Measurements from ENCODE around the gene RNASE9. TPM values are rescaled to one million over a fixed set of nuclear protein-coding genes. Genes with fewer than 3 reads are reported as not detected.

RNASE9 gene
- total and polyA plus RNA-seq, 2 of the 4 experiments (the other 2 are of a cell fraction) = not detected

DNA sequence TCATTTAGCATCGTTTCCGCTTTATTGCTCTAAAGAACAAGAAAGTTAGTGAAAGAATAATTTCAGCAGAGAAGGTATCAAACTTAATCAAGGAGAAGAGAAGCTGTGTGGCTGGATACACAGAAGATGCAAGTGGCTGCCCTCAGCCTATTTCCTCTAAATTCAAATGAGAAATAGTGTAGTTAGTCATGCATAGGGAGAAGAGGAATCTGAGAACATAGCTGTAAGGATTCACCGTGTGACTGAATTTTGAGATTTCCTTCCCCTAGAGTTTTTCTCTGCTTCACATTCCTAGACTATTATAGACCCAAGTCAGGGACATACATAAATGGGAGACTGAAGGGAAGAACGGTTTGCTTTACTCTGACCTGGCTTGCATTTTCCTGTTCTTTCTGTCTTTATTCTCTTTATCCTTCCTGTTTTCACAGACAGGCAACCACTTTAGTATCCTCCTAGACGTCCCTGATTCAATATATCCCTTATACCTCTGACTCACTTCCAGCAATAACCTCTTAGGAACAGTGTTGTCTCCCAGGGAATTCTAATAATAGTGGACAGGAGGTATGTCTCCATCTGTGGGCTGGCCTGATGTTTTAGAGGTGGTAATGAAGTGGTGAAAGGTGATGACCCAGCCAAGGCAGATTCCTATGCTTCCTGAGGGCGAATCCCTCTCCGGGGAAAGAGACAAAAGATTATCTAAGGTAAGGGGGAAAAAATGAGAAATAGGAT lies 48.5 kb downstream of the RNASE9 start:
- H2BK20ac ChIP-seq (ENCODE audit: low read depth, low read length) = no peak overlapping the region
- no peaks in the 10 kb centered on the region for H3K36me3 ChIP-seq (ENCODE audit: control insufficient read depth, insufficient read depth, low read length)
- WGBS, 2 experiments (ENCODE audit: extremely low coverage in 2 of 2, insufficient read length in 1 of 2) = 63% methylated on average over 4 of the region's 7 CpGs; no CpG with 5 or more reads in 1 of the 2 experiments
- H3K4me3 ChIP-seq (ENCODE audit: insufficient read depth, low read depth, low read length) = no peak overlapping the region
- peak; percentile 27 for DNase-seq
- H3K23ac ChIP-seq (ENCODE audit: low read depth, low read length) = no peak overlapping the region
- no peak overlapping the region for H2BK120ac ChIP-seq (ENCODE audit: low read depth, low read length)
- no peak overlapping the region for H3K4ac ChIP-seq (ENCODE audit: low read depth, low read length)
- no peak overlapping the region for H4K5ac ChIP-seq (ENCODE audit: low read depth, low read length)
- intact Hi-C loops (cut with micrococcal nuclease) = no loop called here
- ChIA-PET POLR2A (ENCODE audit: unreplicated experiment) (no interaction called here), CTCF (no interaction called here)
- H3K9me1 ChIP-seq (ENCODE audit: insufficient read depth, low read length) = no peaks in the 10 kb centered on the region
- no peak overlapping the region for H2AK5ac ChIP-seq (ENCODE audit: low read depth, low read length)
- no peaks in the 10 kb centered on the region for H3K79me1 ChIP-seq (ENCODE audit: low read depth in 1 of 2, low read length in 2 of 2)
- H3K18ac ChIP-seq (ENCODE audit: low read depth, low read length) = no peak overlapping the region
- H2AK9ac ChIP-seq (replicated peaks; ENCODE audit: low read depth, low read length, poor library complexity) = no peak overlapping the region
- no peak overlapping the region for H3K56ac ChIP-seq (ENCODE audit: extremely low read depth, insufficient read depth, low read length)
- no peak overlapping the region for H2BK5ac ChIP-seq (ENCODE audit: low read depth, low read length, poor library complexity, severe bottlenecking)
- no TSS peak for BruUV-seq (replicated peaks)
- no peaks in the 10 kb centered on the region for H3K9me3 ChIP-seq (ENCODE audit: control insufficient read depth, insufficient read depth, low read length)
- peaks cover 3% of the 10 kb centered on the region for H3K4me1 ChIP-seq (ENCODE audit: control insufficient read depth, insufficient read depth, low read length)
- H3K9ac ChIP-seq (ENCODE audit: low read depth, low read length) = no peak overlapping the region
- H4K8ac ChIP-seq (ENCODE audit: low read depth in 2 of 2, low read length in 2 of 2) = no peak overlapping the region
- H3K27ac ChIP-seq (ENCODE audit: insufficient read depth, low read length) = no peak overlapping the region
- no peak overlapping the region for H3K14ac ChIP-seq (replicated peaks; ENCODE audit: low read depth, low read length)
- no peaks in the 10 kb centered on the region for H3K27me3 ChIP-seq (ENCODE audit: control insufficient read depth, insufficient read depth, low read length)
- H3K4me2 ChIP-seq (ENCODE audit: low read depth, low read length) = no peak overlapping the region; the same call in 1 of the 2 replicates
- TF ChIP-seq POLR2A (IDR thresholded peaks at IDR 0.05; ENCODE audit: low read depth, low read length) = no peak
- TF ChIP-seq, protein P1, sequence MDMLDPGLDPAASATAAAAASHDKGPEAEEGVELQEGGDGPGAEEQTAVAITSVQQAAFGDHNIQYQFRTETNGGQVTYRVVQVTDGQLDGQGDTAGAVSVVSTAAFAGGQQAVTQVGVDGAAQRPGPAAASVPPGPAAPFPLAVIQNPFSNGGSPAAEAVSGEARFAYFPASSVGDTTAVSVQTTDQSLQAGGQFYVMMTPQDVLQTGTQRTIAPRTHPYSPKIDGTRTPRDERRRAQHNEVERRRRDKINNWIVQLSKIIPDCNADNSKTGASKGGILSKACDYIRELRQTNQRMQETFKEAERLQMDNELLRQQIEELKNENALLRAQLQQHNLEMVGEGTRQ (IDR thresholded peaks at IDR 0.05; ENCODE audit: low read depth, low read length) = no peak
- no peak for TF ChIP-seq MAZ (IDR thresholded peaks at IDR 0.05; ENCODE audit: borderline replicate concordance, low read depth, low read length)
- no peak for TF ChIP-seq BHLHE40 (IDR thresholded peaks at IDR 0.05; ENCODE audit: low read depth, low read length)
- no peak for TF ChIP-seq MAFK (IDR thresholded peaks at IDR 0.05; ENCODE audit: low read depth, low read length)
- no peak for TF ChIP-seq NFE2L2 (IDR thresholded peaks at IDR 0.05; ENCODE audit: low read depth, low read length)
- no peak for TF ChIP-seq RFX5 (IDR thresholded peaks at IDR 0.05; ENCODE audit: low read depth, low read length)
- TF ChIP-seq SMC3 (IDR thresholded peaks at IDR 0.05; ENCODE audit: low read depth, low read length) = no peak
- no peak for TF ChIP-seq RCOR1 (IDR thresholded peaks at IDR 0.05; ENCODE audit: insufficient replicate concordance, low read length)
- no peak for TF ChIP-seq RAD21 (IDR thresholded peaks at IDR 0.05; ENCODE audit: low read length)
- no peak for TF ChIP-seq FOS (IDR thresholded peaks at IDR 0.05; ENCODE audit: low read depth, low read length)
- no peak for TF ChIP-seq MXI1 (IDR thresholded peaks at IDR 0.05; ENCODE audit: borderline replicate concordance, low read depth, low read length)
- no peak for TF ChIP-seq CHD1 (IDR thresholded peaks at IDR 0.05; ENCODE audit: low read depth, low read length)
- TF ChIP-seq, protein P2, sequence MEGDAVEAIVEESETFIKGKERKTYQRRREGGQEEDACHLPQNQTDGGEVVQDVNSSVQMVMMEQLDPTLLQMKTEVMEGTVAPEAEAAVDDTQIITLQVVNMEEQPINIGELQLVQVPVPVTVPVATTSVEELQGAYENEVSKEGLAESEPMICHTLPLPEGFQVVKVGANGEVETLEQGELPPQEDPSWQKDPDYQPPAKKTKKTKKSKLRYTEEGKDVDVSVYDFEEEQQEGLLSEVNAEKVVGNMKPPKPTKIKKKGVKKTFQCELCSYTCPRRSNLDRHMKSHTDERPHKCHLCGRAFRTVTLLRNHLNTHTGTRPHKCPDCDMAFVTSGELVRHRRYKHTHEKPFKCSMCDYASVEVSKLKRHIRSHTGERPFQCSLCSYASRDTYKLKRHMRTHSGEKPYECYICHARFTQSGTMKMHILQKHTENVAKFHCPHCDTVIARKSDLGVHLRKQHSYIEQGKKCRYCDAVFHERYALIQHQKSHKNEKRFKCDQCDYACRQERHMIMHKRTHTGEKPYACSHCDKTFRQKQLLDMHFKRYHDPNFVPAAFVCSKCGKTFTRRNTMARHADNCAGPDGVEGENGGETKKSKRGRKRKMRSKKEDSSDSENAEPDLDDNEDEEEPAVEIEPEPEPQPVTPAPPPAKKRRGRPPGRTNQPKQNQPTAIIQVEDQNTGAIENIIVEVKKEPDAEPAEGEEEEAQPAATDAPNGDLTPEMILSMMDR (conservative IDR thresholded peaks at IDR 0.05; ENCODE audit: low read depth, low read length) = no peak
- TF ChIP-seq, protein P3, sequence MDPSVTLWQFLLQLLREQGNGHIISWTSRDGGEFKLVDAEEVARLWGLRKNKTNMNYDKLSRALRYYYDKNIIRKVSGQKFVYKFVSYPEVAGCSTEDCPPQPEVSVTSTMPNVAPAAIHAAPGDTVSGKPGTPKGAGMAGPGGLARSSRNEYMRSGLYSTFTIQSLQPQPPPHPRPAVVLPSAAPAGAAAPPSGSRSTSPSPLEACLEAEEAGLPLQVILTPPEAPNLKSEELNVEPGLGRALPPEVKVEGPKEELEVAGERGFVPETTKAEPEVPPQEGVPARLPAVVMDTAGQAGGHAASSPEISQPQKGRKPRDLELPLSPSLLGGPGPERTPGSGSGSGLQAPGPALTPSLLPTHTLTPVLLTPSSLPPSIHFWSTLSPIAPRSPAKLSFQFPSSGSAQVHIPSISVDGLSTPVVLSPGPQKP (IDR thresholded peaks at IDR 0.05; ENCODE audit: borderline replicate concordance, low read depth, low read length) = no peak
- no peak for TF ChIP-seq CEBPB (IDR thresholded peaks at IDR 0.05; ENCODE audit: low read depth, low read length)
- no peak overlapping the region for H2AFZ ChIP-seq (replicated peaks; ENCODE audit: low read length, poor library complexity)
- dilution Hi-C loops (cut with HindIII; ENCODE audit: low sequenced_read_pairs, unreplicated experiment) = no loop called here
- in situ Hi-C loops (cut with MboI; ENCODE audit: low sequenced_read_pairs) = no loop called here
- no peak overlapping the region for H4K91ac ChIP-seq (ENCODE audit: insufficient read depth, low read depth, low read length)
- no peak for ATAC-seq (ENCODE audit: low read depth)
- H2BK15ac ChIP-seq (ENCODE audit: low read depth, low read length) = no peak overlapping the region
- H4K20me1 ChIP-seq (ENCODE audit: insufficient read depth, low read length) = no peaks in the 10 kb centered on the region
